Measurements from ENCODE around the gene RNU1-3. TPM values are rescaled to one million over a fixed set of nuclear protein-coding genes. Genes with fewer than 3 reads are reported as not detected.

RNU1-3 gene
- total and polyA plus RNA-seq, 2 of the 13 experiments (the other 11 are each of a cell fraction or from before 2014, with no cell fraction given) = under 0.01 to 11,018 TPM

DNA sequence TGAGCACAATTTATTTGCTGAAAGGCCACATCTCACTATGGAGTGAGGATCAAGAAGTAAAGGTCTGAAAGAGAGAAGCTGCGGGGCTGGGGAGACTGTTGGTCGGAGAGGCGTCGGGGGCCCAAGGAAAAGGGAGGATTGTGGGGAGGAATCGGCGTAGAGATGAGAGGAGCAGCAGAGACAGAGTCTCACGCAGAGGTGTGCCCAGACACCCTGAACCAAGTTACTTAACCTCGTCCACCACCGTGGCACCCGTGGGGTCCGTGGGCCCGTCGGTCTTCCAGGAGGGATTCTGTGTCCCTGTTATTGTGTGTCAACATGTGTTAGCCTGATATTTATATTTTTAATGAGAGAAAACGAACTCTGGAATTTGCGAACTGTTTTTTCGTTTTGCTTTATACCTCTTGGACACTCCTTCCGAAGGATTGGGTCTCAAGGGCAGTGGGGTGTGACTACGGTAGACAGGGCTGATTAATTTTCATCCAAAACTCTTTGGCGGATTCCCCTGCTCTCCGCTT, 49.6 kb downstream of the RNU1-3 start (continued):
- TF ChIP-seq ZNF768 (CRISPR knock-in tag; IDR thresholded peaks at IDR 0.05) = peak; percentile 61; the same call in 1 of the 2 replicates
- no peak for TF ChIP-seq PHF20 (CRISPR knock-in tag; IDR thresholded peaks at IDR 0.05)
- TF ChIP-seq ZNF329 (CRISPR knock-in tag; IDR thresholded peaks at IDR 0.05; ENCODE audit: low read depth) = no peak
- TF ChIP-seq AHR (CRISPR knock-in tag; IDR thresholded peaks at IDR 0.05) = no peak
- TF ChIP-seq THAP7 (CRISPR knock-in tag; IDR thresholded peaks at IDR 0.05) = peak; percentile 6; the same call in 1 of the 2 replicates
- peak; percentile 88 for TF ChIP-seq AGO2 (optimal IDR thresholded peaks at IDR 0.05; ENCODE audit: low read depth, low read length)
- no peak for TF ChIP-seq MLXIP (CRISPR knock-in tag; IDR thresholded peaks at IDR 0.05; ENCODE audit: borderline replicate concordance)
- 0 out of 2 replicates have a peak, but pooled peaks have one; percentile 3 for TF ChIP-seq RFXAP (CRISPR knock-in tag; IDR thresholded peaks at IDR 0.05; ENCODE audit: borderline replicate concordance)
- TF ChIP-seq FOXO4 (CRISPR knock-in tag; conservative IDR thresholded peaks at IDR 0.05) = no peak
- no peak for TF ChIP-seq KLF13 (CRISPR knock-in tag; IDR thresholded peaks at IDR 0.05)
- no peak for TF ChIP-seq IKZF1 (IDR thresholded peaks at IDR 0.05)
- TF ChIP-seq SSRP1 (CRISPR knock-in tag; IDR thresholded peaks at IDR 0.05) = peak; percentile 45; the same call in 1 of the 2 replicates
- TF ChIP-seq PAF1 (CRISPR knock-in tag; IDR thresholded peaks at IDR 0.05) = peak; percentile 80; the same call in 1 of the 2 replicates
- TF ChIP-seq RXRA (CRISPR knock-in tag; IDR thresholded peaks at IDR 0.05) = 0 out of 2 replicates have a peak, but pooled peaks have one; percentile 26
- 0 out of 2 replicates have a peak, but pooled peaks have one; percentile 19 for TF ChIP-seq ZNF83 (CRISPR knock-in tag; IDR thresholded peaks at IDR 0.05; ENCODE audit: borderline replicate concordance)
- no peak for TF ChIP-seq TBX3 (IDR thresholded peaks at IDR 0.05; ENCODE audit: borderline replicate concordance)
- TF ChIP-seq POGZ (CRISPR knock-in tag; IDR thresholded peaks at IDR 0.05) = no peak
- TF ChIP-seq POLR2G (IDR thresholded peaks at IDR 0.05; ENCODE audit: low read depth, low read length) = 0 out of 2 replicates have a peak, but pooled peaks have one; percentile 24
- peak; percentile 43; the same call in 1 of the 2 replicates for TF ChIP-seq ZNF263 (CRISPR knock-in tag; IDR thresholded peaks at IDR 0.05)
- TF ChIP-seq ZNF543 (CRISPR knock-in tag; IDR thresholded peaks at IDR 0.05) = no peak
- no peak for TF ChIP-seq NR3C1 (CRISPR knock-in tag; IDR thresholded peaks at IDR 0.05)
- peak; percentile 72; the same call in 1 of the 2 replicates for TF ChIP-seq POLR2AphosphoS2 (IDR thresholded peaks at IDR 0.05; ENCODE audit: low read depth, low read length)
- TF ChIP-seq, protein P1, sequence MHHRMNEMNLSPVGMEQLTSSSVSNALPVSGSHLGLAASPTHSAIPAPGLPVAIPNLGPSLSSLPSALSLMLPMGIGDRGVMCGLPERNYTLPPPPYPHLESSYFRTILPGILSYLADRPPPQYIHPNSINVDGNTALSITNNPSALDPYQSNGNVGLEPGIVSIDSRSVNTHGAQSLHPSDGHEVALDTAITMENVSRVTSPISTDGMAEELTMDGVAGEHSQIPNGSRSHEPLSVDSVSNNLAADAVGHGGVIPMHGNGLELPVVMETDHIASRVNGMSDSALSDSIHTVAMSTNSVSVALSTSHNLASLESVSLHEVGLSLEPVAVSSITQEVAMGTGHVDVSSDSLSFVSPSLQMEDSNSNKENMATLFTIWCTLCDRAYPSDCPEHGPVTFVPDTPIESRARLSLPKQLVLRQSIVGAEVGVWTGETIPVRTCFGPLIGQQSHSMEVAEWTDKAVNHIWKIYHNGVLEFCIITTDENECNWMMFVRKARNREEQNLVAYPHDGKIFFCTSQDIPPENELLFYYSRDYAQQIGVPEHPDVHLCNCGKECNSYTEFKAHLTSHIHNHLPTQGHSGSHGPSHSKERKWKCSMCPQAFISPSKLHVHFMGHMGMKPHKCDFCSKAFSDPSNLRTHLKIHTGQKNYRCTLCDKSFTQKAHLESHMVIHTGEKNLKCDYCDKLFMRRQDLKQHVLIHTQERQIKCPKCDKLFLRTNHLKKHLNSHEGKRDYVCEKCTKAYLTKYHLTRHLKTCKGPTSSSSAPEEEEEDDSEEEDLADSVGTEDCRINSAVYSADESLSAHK (CRISPR knock-in tag; IDR thresholded peaks at IDR 0.05; ENCODE audit: borderline replicate concordance) = no peak
- no peak for TF ChIP-seq ZNF703 (CRISPR knock-in tag; IDR thresholded peaks at IDR 0.05; ENCODE audit: borderline replicate concordance)
- TF ChIP-seq NR1H2 (CRISPR knock-in tag; IDR thresholded peaks at IDR 0.05; ENCODE audit: borderline replicate concordance, low read depth) = no peak

All from HepG2 (cell line).